ENCODE results near the gene PGLYRP1.

Gene PGLYRP1

DNA sequence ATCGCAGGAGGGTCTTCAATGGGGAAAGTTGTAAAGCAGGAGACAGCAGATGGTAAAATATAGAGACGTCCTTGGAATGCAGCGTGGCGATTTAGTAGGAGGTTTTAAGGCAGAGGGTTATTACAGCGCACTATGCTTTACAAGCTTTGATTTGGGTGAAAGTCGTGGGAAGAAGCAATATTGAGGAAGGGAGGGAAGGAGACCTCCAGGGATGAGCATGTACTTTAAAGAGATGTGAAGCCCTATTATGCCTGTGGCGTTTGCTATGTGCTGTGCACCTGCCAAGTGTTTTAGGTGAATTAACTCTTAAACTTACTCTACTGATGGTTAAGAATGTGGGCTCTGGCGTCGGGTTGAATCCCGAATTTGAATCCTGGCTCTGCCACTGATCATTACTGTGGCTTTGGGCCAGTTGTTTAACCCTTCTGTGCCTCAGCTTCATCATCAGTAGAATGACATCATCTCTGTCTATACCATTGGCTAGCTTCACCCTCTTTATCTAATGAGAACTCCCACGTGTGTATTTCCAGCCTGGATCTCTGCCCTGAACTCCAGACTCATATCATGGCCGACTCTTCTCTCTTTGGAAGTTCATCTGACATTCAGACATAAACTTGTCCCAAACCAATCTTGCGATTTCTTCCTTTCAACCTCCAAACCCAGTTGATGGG is 27.0 kb downstream of the PGLYRP1 start (continued):
- TF ChIP-seq ZNF791 (tag by site-specific recombination; IDR thresholded peaks at IDR 0.05) (no peak), ZNF211 (tag by site-specific recombination; IDR thresholded peaks at IDR 0.05; ENCODE audit: low read depth) (no peak), ZNF423 (tag by site-specific recombination; IDR thresholded peaks at IDR 0.05) (no peak), ZEB2 (tag by site-specific recombination; IDR thresholded peaks at IDR 0.05) (0 out of 2 replicates have a peak, but pooled peaks have one; percentile 19), ZNF221 (tag by site-specific recombination; IDR thresholded peaks at IDR 0.05; ENCODE audit: borderline replicate concordance) (no peak), ZNF529 (tag by site-specific recombination; IDR thresholded peaks at IDR 0.05; ENCODE audit: insufficient replicate concordance) (no peak), HOXA7 (CRISPR knock-in tag; IDR thresholded peaks at IDR 0.05; ENCODE audit: borderline replicate concordance) (no peak), ZNF585B (tag by site-specific recombination; IDR thresholded peaks at IDR 0.05) (no peak), ZNF580 (tag by site-specific recombination; IDR thresholded peaks at IDR 0.05) (no peak), ZNF19 (tag by site-specific recombination; IDR thresholded peaks at IDR 0.05; ENCODE audit: low read depth) (no peak), ZNF518A (tag by site-specific recombination; conservative IDR thresholded peaks at IDR 0.05; ENCODE audit: low read depth) (no peak), ZNF792 (tag by site-specific recombination; IDR thresholded peaks at IDR 0.05) (no peak), MYNN (tag by site-specific recombination; IDR thresholded peaks at IDR 0.05; ENCODE audit: borderline replicate concordance) (no peak), ZNF521 (tag by site-specific recombination; IDR thresholded peaks at IDR 0.05) (no peak), ZFP37 (tag by site-specific recombination; IDR thresholded peaks at IDR 0.05) (peak; percentile 53; the same call in 1 of the 2 replicates), ZNF596 (tag by site-specific recombination; IDR thresholded peaks at IDR 0.05) (no peak), ZNF184 (tag by site-specific recombination; IDR thresholded peaks at IDR 0.05) (no peak)
- TF ChIP-seq, protein P1, sequence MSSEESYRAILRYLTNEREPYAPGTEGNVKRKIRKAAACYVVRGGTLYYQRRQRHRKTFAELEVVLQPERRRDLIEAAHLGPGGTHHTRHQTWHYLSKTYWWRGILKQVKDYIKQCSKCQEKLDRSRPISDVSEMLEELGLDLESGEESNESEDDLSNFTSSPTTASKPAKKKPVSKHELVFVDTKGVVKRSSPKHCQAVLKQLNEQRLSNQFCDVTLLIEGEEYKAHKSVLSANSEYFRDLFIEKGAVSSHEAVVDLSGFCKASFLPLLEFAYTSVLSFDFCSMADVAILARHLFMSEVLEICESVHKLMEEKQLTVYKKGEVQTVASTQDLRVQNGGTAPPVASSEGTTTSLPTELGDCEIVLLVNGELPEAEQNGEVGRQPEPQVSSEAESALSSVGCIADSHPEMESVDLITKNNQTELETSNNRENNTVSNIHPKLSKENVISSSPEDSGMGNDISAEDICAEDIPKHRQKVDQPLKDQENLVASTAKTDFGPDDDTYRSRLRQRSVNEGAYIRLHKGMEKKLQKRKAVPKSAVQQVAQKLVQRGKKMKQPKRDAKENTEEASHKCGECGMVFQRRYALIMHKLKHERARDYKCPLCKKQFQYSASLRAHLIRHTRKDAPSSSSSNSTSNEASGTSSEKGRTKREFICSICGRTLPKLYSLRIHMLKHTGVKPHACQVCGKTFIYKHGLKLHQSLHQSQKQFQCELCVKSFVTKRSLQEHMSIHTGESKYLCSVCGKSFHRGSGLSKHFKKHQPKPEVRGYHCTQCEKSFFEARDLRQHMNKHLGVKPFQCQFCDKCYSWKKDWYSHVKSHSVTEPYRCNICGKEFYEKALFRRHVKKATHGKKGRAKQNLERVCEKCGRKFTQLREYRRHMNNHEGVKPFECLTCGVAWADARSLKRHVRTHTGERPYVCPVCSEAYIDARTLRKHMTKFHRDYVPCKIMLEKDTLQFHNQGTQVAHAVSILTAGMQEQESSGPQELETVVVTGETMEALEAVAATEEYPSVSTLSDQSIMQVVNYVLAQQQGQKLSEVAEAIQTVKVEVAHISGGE (tag by site-specific recombination; conservative IDR thresholded peaks at IDR 0.05; ENCODE audit: low read depth): no peak
- TF ChIP-seq, protein P2, sequence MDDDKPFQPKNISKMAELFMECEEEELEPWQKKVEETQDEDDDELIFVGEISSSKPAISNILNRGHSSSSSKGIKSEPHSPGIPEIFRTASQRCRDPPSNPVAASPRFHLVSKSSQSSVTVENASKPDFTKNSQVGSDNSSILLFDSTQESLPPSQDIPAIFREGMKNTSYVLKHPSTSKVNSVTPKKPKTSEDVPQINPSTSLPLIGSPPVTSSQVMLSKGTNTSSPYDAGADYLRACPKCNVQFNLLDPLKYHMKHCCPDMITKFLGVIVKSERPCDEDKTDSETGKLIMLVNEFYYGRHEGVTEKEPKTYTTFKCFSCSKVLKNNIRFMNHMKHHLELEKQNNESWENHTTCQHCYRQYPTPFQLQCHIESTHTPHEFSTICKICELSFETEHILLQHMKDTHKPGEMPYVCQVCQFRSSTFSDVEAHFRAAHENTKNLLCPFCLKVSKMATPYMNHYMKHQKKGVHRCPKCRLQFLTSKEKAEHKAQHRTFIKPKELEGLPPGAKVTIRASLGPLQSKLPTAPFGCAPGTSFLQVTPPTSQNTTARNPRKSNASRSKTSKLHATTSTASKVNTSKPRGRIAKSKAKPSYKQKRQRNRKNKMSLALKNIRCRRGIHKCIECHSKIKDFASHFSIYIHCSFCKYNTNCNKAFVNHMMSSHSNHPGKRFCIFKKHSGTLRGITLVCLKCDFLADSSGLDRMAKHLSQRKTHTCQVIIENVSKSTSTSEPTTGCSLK (tag by site-specific recombination; IDR thresholded peaks at IDR 0.05): no peak
- TF ChIP-seq, protein P3, sequence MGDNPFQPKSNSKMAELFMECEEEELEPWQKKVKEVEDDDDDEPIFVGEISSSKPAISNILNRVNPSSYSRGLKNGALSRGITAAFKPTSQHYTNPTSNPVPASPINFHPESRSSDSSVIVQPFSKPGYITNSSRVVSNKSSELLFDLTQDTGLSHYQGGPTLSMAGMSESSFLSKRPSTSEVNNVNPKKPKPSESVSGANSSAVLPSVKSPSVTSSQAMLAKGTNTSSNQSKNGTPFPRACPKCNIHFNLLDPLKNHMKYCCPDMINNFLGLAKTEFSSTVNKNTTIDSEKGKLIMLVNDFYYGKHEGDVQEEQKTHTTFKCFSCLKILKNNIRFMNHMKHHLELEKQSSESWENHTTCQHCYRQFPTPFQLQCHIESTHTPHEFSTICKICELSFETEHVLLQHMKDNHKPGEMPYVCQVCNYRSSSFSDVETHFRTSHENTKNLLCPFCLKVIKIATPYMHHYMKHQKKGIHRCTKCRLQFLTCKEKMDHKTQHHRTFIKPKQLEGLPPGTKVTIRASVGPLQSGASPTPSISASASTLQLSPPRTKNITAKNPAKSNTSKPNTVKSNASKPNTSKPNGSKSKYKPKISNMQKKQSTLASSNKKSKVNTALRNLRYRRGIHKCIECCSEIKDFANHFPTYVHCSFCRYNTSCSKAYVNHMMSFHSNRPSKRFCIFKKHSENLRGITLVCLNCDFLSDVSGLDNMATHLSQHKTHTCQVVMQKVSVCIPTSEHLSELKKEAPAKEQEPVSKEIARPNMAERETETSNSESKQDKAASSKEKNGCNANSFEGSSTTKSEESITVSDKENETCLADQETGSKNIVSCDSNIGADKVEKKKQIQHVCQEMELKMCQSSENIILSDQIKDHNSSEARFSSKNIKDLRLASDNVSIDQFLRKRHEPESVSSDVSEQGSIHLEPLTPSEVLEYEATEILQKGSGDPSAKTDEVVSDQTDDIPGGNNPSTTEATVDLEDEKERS (tag by site-specific recombination; IDR thresholded peaks at IDR 0.05): no peak
- TF ChIP-seq, protein P4, sequence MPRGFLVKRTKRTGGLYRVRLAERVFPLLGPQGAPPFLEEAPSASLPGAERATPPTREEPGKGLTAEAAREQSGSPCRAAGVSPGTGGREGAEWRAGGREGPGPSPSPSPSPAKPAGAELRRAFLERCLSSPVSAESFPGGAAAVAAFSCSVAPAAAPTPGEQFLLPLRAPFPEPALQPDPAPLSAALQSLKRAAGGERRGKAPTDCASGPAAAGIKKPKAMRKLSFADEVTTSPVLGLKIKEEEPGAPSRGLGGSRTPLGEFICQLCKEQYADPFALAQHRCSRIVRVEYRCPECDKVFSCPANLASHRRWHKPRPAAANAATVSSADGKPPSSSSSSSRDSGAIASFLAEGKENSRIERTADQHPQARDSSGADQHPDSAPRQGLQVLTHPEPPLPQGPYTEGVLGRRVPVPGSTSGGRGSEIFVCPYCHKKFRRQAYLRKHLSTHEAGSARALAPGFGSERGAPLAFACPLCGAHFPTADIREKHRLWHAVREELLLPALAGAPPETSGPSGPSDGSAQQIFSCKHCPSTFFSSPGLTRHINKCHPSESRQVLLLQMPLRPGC (tag by site-specific recombination; IDR thresholded peaks at IDR 0.05): no peak

All from HEK293 (cell line).